Measurements from ENCODE around the gene PRDM10. TPM values are rescaled to one million over a fixed set of nuclear protein-coding genes. Genes with fewer than 3 reads are reported as not detected.
A peak's percentile ranks its signal among the peaks of the same experiment; 100 is the strongest.

The PRDM10 gene
- total RNA-seq, 4 donors from 2014 or later: 16.5 to 72.6 (median 26.4) TPM

DNA sequence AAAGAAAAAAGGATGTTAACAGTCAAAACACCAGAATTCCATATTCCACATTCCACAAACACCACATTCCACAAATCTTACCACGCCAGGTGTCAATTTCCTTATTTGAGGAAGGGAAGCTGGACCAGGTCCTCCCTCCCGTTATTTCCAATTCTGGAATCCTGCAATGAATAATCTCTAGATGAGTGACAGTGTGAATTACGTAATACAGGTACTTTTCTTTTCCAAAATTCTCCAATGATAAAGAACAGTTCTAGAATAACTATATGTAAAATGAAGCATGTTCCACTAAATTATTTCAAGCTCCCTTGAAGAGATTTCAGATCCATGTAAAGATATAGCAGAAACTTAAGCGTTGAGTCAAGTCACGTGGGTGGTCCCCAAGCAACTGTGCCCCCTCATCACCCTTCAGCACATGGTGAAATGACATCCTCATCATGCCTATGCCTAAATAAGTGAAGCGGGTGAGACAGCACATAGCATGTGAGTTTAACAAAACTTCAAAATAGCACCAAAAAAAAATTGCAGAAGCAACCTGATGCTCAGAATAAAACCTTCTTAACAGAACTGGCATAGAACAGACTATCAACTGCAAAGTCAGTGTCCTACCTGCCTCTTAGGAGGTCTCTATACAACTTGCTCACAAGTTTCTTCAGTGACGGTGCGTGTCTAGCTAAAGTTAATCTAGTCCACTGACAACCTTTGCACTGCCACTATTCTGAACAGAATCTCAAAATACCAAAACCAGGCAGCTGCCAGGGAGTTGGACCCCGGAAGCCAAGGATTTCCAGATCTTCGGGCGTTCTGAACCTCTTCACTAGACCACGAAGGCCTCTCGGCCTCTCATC is 108.1 kb downstream of the PRDM10 start:
- Histone ChIP-seq H3K9me3 (no peaks in the 10 kb centered on the region), H3K27ac (peak overlapping the region; percentile 75 to 87 (median 80)), H3K36me3 (peaks cover 0 to 29% (median 0%) of the 10 kb centered on the region in 3 donors), H3K27me3 (no peaks in the 10 kb centered on the region), H3K4me1 (peaks cover 0 to 15% (median 2%) of the 10 kb centered on the region in 4 donors), H3K4me3 (peak overlapping the region; percentile 85 to 98 (median 91))
- TF ChIP-seq, protein P1, sequence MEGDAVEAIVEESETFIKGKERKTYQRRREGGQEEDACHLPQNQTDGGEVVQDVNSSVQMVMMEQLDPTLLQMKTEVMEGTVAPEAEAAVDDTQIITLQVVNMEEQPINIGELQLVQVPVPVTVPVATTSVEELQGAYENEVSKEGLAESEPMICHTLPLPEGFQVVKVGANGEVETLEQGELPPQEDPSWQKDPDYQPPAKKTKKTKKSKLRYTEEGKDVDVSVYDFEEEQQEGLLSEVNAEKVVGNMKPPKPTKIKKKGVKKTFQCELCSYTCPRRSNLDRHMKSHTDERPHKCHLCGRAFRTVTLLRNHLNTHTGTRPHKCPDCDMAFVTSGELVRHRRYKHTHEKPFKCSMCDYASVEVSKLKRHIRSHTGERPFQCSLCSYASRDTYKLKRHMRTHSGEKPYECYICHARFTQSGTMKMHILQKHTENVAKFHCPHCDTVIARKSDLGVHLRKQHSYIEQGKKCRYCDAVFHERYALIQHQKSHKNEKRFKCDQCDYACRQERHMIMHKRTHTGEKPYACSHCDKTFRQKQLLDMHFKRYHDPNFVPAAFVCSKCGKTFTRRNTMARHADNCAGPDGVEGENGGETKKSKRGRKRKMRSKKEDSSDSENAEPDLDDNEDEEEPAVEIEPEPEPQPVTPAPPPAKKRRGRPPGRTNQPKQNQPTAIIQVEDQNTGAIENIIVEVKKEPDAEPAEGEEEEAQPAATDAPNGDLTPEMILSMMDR (IDR thresholded peaks at IDR 0.05): no peak
- TF ChIP-seq POLR2A (IDR thresholded peaks at IDR 0.05): no peak
- no peak for DNase-seq

DNA sequence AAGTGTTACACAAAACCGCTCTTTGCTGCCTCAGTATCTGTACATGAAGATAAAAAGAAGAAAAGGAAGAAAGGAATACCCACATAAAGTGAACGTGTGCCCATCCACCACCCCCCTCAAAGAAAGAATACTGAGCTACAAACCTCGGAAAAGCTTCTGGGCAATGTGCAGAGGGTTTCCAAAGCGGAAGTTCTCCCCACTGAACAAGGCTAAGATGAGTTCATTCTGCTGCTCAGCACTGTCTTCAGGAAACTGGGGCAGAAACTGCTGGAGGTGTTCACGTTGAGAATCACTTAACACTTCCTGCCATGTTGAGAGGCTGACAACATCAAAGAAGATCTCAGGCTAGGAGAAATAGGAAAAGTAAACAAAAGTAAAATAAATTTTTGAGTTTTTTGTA is 114.2 kb downstream of the PRDM10 start:
- Histone ChIP-seq H3K9me3 (no peaks in the 10 kb centered on the region), H3K4me3 (no peak overlapping the region), H3K4me1 (no peaks in the 10 kb centered on the region), H3K27me3 (no peaks in the 10 kb centered on the region), H3K27ac (no peak overlapping the region), H3K36me3 (peaks cover 0 to 89% (median 4%) of the 10 kb centered on the region in 3 donors)
- TF ChIP-seq POLR2A (IDR thresholded peaks at IDR 0.05): no peak
- TF ChIP-seq, protein P1 (IDR thresholded peaks at IDR 0.05): no peak
- no peak for DNase-seq

DNA sequence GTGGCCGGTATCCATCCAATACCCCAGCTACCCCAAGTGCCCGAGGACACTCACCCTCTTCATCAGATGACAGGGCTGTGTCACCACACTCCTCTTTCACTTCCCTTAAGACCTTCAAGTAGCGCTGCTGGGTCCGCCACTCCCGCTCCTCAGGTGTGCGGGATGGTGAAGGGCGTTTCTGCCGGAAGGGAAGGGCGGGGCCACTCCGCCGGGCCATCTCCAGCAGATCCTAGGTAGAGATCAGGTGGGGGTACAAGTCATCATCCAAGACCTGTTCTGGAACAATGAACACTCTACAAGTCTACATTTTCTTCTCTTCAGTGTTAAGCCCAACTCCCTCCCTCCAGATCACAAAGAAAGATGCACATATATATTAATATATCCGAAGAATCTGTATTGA is 117.3 kb downstream of the PRDM10 start:
- Histone ChIP-seq H3K27me3 (no peaks in the 10 kb centered on the region), H3K36me3 (peaks cover 0 to 95% (median 7%) of the 10 kb centered on the region in 3 donors)
- no peak for TF ChIP-seq POLR2A (IDR thresholded peaks at IDR 0.05)
- TF ChIP-seq, protein P1 (IDR thresholded peaks at IDR 0.05): no peak

DNA sequence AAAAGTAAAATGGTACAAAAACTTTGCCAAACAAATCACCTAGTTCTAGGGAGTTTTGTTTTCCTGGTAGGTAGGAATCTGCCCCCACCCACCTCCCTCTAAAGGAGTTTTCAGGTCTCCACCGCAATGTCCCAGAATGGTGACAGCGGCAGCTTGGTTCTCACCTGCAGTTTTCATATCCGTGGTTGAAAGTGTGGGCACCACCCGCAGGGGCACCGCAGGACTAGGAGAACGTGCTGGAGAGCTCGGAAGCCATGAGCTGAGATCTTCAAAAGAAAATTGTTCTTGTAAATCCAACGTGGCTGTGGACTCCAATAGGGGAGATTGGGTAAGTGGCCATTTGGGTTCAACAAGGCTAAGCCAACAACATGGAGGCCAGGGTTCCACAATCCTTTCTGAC is 118.1 kb downstream of the PRDM10 start:
- no peaks in the 10 kb centered on the region for H3K9me3 ChIP-seq
- no peak for TF ChIP-seq POLR2A (IDR thresholded peaks at IDR 0.05)
- TF ChIP-seq, protein P1 (IDR thresholded peaks at IDR 0.05): no peak
- H3K36me3 ChIP-seq: peaks cover 0 to 100% (median 7%) of the 10 kb centered on the region in 3 donors
- no peaks in the 10 kb centered on the region for H3K27me3 ChIP-seq
- DNase-seq: no peak
- no peaks in the 10 kb centered on the region for H3K4me1 ChIP-seq
- H3K27ac ChIP-seq: no peak overlapping the region
- no peak overlapping the region for H3K4me3 ChIP-seq

More for the DNA sequence above, 117.3 kb downstream of the PRDM10 start:
- Histone ChIP-seq H3K9me3 (no peaks in the 10 kb centered on the region), H3K4me1 (no peaks in the 10 kb centered on the region), H3K27ac (no peak overlapping the region), H3K4me3 (no peak overlapping the region)
- no peak for DNase-seq

DNA sequence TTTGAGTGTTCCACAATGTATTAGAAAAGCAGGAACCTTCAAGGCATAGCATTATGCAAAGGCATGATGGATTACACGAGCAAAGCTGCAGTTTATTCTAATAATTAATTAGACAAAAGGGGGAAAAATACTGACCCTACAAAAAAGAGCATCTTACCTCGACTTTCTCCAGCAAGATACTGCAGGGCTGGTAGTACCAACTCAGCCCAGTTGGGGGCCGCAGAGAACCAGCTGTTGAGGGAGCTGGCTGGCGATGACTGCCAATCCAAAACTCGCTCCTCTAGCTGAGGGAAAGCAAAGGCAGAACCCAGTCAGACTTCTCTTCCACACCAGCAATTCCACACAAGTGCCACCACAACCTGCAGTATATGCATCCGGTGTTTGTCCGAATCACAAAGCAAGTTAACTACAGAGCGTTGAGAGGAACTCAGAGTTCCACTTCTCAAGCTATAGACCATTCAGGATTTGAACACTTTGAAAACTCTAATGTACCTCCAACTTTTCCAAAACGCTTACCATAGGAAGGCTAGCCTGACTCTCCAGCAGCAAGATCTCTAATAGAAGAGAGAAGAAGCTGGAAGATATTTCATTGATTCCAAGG is 121.0 kb downstream of the PRDM10 start:
- Histone ChIP-seq H3K4me3 (no peak overlapping the region), H3K4me1 (no peaks in the 10 kb centered on the region), H3K36me3 (peaks cover 0 to 100% (median 7%) of the 10 kb centered on the region in 3 donors), H3K27me3 (no peaks in the 10 kb centered on the region), H3K9me3 (no peaks in the 10 kb centered on the region), H3K27ac (no peak overlapping the region)
- peak in 1 of 3 donors; percentile 57 for DNase-seq
- no peak for TF ChIP-seq POLR2A (IDR thresholded peaks at IDR 0.05)
- TF ChIP-seq, protein P1 (IDR thresholded peaks at IDR 0.05): peak in 4 of 6 experiments; percentile 31 to 55 (median 40)
